Activated CD4-positive, CD25-positive, alpha-beta regulatory T cell treated with anti-CD3 and anti-CD28 coated beads, Interleukin-2, amount 50 U/mL, for 16 hours (primary cell): ENCODE data around the gene TRIM60.
"Not testable (repeated sequence)": the region's sequence is repeated elsewhere in the genome, so short reads cannot be mapped to it uniquely, and the experiment has no call there.

Experiments used
- DNase-seq: peaks from one replicate; pipeline ENCODE4 v3.0.0-alpha.2; 2020; ENCODE audit warnings: low read depth, low spot score

The TRIM60 gene

DNA sequence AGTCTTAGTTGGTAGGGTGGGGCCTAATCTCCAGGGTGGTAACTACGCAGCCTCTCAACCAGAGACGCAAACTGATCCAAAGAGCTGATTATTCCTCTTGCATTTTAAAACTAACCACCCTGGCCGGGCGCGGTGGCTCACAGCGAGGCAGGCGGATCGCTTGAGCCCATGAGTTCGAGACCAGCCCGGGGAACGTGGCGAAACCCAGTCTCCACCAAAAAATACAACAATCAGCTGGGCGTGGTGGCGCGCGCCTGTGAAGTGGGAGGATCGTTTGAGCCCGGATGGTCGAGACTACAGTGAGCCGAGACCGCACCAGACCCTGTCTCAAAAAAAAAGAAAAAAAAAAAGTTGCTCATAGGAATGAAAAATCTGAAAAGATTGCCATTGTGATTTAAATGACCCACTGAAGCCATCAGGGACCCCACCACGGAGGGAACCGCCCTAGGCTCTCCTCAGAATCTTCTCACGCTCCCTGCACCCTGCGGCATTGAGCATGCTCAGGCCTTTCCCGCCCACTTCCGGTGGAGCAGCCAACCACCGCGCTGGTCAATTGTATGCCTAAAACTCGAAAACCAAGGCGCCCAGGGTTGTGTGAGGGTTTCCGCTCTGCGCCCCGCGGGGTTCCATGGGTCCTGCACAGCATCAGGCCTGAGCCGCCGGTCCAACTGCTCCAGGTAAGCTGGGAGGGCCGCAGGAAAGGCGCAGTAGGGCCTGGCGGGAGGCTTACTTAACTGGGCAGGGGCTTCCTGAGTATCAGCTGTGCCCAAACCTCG lies at the start of gene TRIM60:
Gene TRIM60, plus strand, starts transcription at position 564 of the 776 bp plus-strand sequence. CDS start 8,074 bp downstream, outside the sequence.
- DNase-seq, result no peak

- no peak for DNase-seq
These were observed 42.3 kb upstream of the TRIM60 start for GRCh38 chr4:164989471-164989870.

DNA sequence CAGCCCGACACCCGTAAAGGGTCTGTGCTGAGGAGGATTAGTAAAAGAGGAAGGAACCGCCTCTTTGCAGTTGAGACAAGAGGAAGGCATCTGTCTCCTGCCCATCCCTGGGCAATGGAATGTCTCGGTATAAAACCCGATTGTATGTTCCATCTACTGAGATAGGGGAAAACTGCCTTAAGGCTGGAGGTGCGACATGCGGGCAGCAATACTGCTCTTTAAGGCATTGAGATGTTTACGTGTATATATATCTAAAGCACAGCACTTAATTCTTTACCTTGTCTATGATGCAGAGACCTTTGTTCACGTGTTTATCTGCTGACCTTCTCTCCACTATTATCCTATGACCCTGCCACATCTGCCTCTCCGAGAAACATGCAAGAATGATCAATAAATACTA lies 41.0 kb upstream of the TRIM60 start:
- not testable (repeated sequence) for DNase-seq

DNA sequence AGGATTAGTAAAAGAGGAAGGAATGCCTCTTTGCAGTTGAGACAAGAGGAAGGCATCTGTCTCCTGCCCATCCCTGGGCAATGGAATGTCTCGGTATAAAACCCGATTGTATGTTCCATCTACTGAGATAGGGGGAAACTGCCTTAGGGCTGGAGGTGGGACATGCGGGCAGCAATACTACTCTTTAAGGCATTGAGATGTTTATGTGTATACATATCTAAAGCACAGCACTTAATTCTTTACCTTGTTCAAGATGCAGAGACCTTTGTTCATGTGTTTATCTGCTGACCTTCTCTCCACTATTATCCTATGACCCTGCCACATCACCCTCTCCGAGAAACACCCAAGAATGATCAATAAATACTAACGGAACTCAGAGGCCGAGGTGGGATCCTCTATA lies 35.7 kb upstream of the TRIM60 start:
- not testable (repeated sequence) for DNase-seq

DNA sequence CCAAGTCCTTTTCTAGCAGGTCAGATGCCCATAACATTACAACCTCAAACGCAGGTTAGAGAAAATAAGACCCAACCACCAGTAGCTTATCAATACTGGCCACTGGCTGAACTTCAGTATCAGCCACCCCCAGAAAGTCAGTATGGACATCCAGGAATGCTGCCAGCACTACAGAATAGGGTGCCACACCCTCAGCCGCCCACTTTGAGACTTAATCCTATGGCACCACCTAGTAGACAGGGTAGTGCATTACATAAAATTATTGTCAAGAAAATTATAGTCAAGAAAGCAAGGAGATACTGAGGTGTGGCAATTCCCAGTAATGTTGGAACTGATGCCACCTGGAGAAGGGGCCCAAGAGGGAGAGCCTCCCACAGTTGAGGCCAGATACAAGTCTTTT lies 34.5 kb upstream of the TRIM60 start:
- no peak for DNase-seq

- DNase-seq, result no peak
These were observed 33.9 kb upstream of the TRIM60 start for GRCh38 chr4:164997941-164998340.

DNA sequence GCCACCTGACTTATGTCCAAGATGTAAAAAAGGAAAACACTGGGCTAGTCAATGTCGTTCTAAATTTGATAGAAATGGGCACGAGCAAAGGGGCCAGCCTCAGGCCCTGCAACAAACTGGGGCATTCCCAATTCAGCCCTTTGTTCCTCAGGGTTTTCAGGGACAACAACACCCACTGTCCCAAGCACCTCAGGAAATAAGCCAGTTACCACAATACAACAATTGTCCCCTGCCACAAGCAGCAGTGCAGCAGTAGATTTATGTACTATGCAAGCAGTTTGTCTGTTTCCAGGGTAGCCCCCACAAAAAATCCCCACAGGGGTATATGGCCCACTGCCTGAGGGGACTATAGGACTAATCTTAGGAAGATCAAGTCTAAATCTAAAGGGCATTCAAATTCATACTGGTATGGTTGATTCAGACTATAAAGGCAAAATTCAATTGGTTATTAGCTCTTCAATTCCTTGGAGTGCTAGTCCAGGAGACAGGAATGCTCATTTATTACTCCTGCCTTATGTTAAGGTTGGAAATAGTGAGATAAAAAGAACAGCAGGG lies 33.2 kb upstream of the TRIM60 start:
- DNase-seq, result not testable (repeated sequence)

GRCh38 chr4:165001957-165002356 lies 29.8 kb upstream of the TRIM60 start:
- not testable (repeated sequence) for DNase-seq

GRCh38 chr4:165005352-165005925 lies 26.4 kb upstream of the TRIM60 start:
- DNase-seq, result no peak

GRCh38 chr4:165006456-165006855 lies 25.3 kb upstream of the TRIM60 start:
- no peak for DNase-seq

DNA sequence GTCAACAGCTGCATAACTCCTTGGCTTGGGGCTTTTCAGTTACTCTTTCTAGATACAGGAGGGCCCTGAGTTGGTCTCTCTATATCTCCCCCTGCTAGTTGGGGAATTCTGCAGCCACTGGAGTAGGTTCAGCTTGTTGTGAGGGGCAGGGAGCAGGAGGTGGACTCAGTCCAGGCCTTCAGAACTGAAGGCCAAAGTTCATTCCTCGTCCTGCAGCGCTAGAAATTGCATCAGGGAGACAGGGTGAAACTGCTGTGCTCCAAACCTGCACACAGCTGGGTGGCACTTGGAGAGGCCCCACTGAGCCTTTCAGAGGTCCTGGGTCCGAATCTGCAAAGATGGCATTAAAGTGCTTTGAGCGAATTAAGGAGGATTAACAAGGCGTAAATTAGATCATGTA lies 24.9 kb upstream of the TRIM60 start:
- no peak for DNase-seq

- DNase-seq, result no peak
These were observed 22.1 kb upstream of the TRIM60 start for GRCh38 chr4:165009493-165010227.

- DNase-seq, result no peak
These were observed 21.3 kb upstream of the TRIM60 start for GRCh38 chr4:165010487-165010886.

- DNase-seq, result no peak
These were observed 20.8 kb upstream of the TRIM60 start for GRCh38 chr4:165010991-165011390.

GRCh38 chr4:165011403-165011802 lies 20.4 kb upstream of the TRIM60 start:
- DNase-seq, result no peak

GRCh38 chr4:165013691-165014090 lies 18.1 kb upstream of the TRIM60 start:
- DNase-seq, result no peak

- DNase-seq, result no peak
These were observed 14.8 kb upstream of the TRIM60 start for GRCh38 chr4:165016971-165017370.

GRCh38 chr4:165019995-165020394 lies 11.8 kb upstream of the TRIM60 start:
- DNase-seq, result not testable (repeated sequence)

DNA sequence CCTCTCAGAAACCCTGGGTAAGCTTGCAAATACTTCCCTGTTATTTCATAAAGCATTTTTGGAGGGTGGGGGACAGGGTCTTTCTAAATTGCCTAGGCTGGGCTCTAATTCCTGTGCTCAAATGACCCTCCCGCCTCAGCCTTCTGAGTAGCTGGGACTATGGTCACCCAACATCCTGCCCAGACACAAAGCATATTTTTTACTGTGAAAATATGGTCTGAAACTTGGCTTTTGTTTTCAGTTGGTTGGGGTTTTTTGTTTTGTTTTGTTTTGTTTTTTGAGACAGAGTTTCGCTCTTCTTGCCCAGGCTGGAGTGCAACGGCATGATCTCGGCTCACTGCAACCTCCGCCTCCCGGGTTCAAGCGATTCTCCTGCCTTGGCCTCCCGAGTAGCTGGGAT lies 6.0 kb upstream of the TRIM60 start:
- DNase-seq, result not testable (repeated sequence)

DNA sequence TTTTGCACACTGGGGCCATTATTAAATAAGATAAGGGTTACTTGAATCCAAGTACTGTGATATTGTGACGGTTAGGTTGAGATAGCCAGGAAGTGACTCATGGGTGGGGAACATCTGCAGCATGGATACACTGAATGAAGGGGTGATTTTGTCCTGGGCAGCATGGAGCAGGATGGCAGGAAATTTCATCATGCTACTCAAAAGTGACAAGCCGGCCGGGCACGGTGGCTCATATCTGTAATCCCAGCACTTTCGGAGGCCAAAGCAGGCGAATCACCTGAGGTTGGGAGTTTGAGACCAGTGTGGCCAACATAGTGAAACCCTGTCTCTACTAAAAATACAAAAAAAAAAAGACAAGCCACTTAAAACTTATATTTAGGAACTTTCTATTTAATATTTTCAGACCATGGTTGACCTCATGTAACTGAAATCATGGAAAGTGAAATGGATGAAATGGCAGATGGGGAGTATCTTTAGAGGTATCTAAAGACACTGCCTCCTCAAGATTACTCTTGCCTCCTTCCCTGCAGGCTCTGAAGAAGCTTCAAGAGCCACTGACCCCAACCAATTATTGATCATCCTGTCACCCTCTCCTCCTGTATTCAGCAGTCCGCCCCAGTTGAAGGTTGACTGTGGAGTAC lies 3.9 kb upstream of the TRIM60 start:
- no peak for DNase-seq

DNA sequence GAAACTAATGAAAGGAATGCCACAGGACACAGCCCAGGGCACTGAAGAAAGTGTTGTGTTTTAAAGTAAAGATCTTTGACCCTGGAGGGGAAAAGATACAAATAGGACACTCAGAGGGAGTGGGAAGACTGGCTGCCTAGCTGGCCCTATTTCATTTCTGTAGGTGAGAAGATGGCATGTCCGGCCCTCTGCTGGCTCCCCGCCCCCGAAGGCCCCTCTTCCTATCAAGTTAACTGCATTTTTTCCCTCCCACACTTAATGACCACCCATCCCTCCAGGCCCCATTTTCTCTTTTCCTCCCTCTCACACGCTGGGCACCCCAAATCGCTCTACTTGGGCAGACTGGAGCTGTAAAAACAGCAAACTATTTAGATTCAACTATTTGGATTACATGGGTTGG lies 16.4 kb downstream of the TRIM60 start:
- no peak for DNase-seq

- no peak for DNase-seq
These were observed 20.8 kb downstream of the TRIM60 start for GRCh38 chr4:165052627-165053026.
